ENCODE results near the gene ADAP2.

The ADAP2 gene

DNA sequence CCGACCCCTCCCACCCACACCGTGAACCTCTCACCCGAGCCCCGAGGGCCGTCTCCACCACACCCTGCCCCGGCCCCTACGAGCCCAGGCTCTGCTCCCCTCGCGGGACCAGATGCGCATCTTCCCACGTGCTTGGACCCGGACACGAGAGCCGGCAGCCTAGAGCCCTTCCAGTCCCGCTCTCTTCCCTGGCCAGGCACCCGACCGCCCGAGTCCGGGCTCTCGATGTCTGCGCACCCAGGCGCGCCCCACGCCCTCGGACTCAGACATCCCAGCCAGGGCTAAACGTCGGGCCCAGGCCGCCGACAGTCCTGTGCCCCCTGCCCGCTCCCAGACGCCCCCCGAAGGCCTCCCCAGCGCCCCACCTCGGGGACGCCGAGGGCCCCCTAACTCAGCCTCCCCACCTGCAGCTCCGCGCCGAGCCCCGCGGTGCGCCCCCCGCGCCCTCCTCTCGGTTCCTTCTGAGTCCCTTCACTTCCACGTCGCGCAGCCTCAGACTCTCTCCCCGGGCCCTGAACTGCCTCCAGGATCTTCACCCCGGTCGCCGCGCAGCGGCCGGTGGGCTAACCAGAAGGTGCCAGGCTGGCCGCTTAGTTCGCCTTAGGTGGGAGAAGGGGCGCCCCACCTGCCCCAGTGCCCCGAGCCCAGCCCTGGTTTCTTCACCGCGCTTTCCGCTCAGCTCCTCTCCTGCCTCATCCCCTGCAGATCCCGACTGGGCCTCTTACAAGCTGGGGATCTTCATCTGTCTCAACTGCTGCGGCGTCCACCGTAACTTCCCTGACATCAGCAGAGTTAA lies 688 bp downstream of the ADAP2 start:
- TF ChIP-seq GATA2 (IDR thresholded peaks at IDR 0.05; ENCODE audit: low read depth, low read length) (no peak), GATA3 (IDR thresholded peaks at IDR 0.05; ENCODE audit: low read depth, low read length) (no peak)

GRCh38 chr17:30924341-30924740 lies 2.6 kb downstream of the ADAP2 start:
- TF ChIP-seq GATA3 (IDR thresholded peaks at IDR 0.05; ENCODE audit: low read depth, low read length) (no peak), GATA2 (IDR thresholded peaks at IDR 0.05; ENCODE audit: low read depth, low read length) (no peak)

DNA sequence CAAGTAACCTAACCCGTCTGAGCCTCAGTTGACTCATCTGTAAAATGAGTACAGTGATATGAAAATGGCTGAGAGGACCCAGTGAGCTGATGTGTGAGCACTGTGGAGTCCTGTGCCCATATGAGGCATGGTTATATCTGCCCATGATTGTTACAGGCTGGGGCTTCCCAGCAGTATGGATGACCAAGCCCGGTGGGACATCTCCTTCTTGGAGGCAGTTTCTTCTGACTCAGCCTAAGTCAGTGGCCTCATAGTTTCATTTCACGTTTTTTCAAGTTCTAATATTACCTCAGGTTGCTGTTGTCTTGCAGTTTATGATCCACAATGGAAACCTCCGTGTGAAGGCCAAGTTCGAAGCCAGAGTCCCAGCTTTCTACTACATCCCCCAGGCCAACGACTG lies 4.8 kb downstream of the ADAP2 start:
- no peak for TF ChIP-seq GATA3 (IDR thresholded peaks at IDR 0.05; ENCODE audit: low read depth, low read length)
- no peak for TF ChIP-seq GATA2 (IDR thresholded peaks at IDR 0.05; ENCODE audit: low read depth, low read length)

DNA sequence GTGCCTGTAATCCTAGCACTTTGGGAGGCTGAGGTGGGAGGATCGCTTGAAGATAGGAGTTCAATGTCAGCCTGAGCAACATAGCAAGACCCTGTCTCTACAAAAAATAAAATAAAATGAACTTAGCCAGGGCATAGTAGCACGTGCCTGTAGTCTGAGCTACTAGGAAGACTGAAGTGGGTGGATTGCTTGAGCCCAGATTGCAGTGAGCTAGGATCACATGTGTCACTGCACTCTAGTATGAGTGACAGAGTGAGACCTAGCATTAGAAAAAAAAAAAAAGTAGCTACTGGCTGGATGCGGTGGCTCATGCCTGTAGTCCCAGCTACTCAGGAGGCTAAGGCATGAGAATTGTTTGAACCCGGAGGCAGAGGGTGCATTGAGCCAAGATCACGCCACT lies 6.0 kb downstream of the ADAP2 start:
- TF ChIP-seq GATA3 (IDR thresholded peaks at IDR 0.05; ENCODE audit: low read depth, low read length) (no peak), GATA2 (IDR thresholded peaks at IDR 0.05; ENCODE audit: low read depth, low read length) (no peak)

DNA sequence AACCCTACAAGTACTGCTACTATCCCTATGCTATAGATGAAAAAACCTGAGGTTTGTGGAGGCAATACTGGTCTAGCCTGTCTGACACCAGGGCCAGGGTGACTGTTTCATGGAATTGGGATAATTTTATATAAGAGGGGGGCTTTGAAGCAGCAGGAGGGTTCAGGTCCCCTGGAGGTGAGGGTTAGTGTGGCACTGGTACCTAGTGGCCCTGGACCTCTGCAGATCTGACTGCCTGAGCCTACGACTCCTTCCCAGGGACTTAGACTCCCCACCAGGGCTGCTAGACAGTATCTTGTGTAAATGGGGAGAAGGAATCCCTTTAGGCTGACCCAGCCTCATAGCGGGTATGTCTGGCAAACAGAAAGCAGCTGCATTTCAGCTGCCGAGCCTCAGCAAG lies 6.8 kb downstream of the ADAP2 start:
- TF ChIP-seq GATA3 (IDR thresholded peaks at IDR 0.05; ENCODE audit: low read depth, low read length) (no peak), GATA2 (IDR thresholded peaks at IDR 0.05; ENCODE audit: low read depth, low read length) (no peak)

DNA sequence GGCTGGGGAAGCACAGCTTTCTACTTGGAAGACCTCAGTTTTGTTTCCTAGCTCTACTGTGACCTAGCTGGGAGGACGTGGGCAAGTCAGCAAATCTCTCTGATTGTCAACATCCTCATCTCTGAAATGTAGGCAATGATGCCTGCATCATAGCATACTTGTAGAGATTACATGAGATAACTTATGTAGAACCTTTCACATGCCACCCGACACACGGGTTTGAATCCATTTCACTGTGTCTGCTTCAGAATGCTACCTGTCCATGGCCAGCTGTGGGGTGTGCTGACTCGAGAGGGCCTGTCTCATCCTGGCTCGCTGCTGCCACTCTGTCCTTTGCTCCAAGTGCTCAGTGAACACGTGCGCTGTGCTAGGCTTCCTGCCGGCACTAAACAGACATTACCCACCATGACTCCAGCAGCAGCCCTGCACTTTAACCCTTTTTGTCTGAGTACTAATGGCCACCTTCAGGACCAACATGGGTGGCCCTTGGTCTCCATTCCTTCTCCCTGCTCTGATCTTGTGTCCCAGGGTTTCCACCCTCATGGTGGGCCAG lies 7.4 kb downstream of the ADAP2 start:
- no peak for TF ChIP-seq GATA2 (IDR thresholded peaks at IDR 0.05; ENCODE audit: low read depth, low read length)
- TF ChIP-seq GATA3 (IDR thresholded peaks at IDR 0.05; ENCODE audit: low read depth, low read length), result no peak

DNA sequence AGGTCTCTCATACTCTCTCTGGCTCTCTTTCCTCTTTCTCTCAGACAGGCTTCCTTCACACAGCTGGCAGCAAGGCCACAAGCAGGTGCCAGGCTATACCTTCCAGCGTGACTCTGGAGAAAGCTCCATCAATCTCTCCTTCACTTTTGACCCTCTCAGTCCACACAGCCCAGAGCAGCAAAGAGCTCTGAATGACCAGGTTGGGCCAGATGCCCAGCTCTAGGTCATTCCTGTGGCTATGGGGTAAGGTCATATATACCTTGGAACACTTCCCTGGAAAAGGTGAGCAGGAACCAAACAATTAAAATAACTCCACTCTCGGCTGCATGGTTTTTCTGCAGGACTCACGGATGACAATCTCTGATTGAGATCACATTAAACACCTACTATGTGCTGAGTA lies 8.8 kb downstream of the ADAP2 start:
- TF ChIP-seq GATA2 (IDR thresholded peaks at IDR 0.05; ENCODE audit: low read depth, low read length) (no peak), GATA3 (IDR thresholded peaks at IDR 0.05; ENCODE audit: low read depth, low read length) (no peak)

- no peak for TF ChIP-seq GATA2 (IDR thresholded peaks at IDR 0.05; ENCODE audit: low read depth, low read length)
- TF ChIP-seq GATA3 (IDR thresholded peaks at IDR 0.05; ENCODE audit: low read depth, low read length), result no peak
Measured at GRCh38 chr17:30933966-30934365, 12.2 kb downstream of the ADAP2 start.

DNA sequence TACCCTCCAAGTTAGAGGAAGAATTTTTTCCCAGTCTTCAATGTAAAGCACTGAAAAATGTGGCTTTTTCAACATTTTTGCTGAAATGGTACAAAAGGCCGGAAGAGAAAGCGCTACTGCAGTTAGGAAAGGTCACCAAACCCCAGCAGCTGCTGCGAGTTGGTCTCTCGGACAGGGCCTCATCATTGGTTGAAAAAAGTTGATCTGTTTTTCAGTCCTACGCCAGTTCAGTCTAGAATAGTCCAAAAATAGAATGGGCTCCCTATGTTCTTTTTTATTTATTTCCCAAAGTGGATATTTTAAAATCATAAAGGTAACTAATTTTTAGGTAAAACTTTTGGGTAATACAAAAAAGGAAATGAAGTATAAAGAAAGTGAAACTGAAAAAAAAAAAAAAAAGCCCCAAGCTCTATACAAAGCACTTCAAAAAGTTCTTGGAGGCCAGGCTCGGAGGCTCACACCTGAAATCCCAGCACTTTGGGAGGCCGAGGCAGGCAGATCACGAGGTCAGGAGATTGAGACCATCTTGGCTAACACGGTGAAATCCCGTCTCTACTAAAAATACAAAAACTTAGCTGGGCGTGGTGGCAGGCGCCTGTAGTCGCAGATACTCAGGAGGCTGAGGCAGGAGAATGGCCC lies 17.4 kb downstream of the ADAP2 start:
- TF ChIP-seq GATA3 (IDR thresholded peaks at IDR 0.05; ENCODE audit: low read depth, low read length) (no peak), GATA2 (IDR thresholded peaks at IDR 0.05; ENCODE audit: low read depth, low read length) (no peak)

DNA sequence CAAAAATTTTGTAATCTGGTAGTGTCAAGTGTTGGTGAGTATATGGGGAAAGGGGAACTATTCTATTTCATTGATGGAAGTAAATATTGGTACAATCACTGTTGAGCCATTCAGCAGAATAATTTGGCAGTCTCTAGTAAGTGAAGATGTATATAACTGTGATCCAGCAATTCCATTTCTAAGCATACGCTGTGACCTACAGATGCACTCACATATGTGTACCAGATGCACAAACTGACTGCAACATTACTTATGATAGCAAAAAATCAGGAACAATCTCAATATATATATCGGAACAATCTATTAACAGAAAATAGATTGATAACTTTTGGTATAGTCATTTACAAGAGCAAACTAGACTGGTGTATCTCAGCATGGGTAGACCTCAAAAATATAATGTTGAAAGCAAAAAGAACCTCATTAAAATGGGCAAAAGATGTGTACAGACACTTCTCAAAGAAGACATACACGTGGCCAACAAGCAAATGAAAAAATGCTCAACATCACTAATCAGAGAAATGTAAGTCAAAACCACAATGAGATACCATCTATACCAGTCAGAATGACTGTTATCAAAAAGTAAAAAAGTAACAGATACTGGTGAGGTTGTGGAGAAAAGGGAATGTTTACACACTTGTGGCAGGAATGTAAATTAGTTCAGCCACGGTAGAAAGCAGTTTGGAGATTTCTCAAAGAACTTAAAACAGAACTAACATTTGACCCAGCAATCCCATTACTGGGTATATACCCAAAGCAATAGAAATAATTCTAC lies 20.7 kb downstream of the ADAP2 start:
- TF ChIP-seq GATA2 (IDR thresholded peaks at IDR 0.05; ENCODE audit: low read depth, low read length) (no peak), GATA3 (IDR thresholded peaks at IDR 0.05; ENCODE audit: low read depth, low read length) (no peak)

GRCh38 chr17:30947796-30948195 lies 26.1 kb downstream of the ADAP2 start:
- TF ChIP-seq GATA3 (IDR thresholded peaks at IDR 0.05; ENCODE audit: low read depth, low read length) (no peak), GATA2 (IDR thresholded peaks at IDR 0.05; ENCODE audit: low read depth, low read length) (no peak)

- TF ChIP-seq GATA3 (IDR thresholded peaks at IDR 0.05; ENCODE audit: low read depth, low read length), result no peak
- no peak for TF ChIP-seq GATA2 (IDR thresholded peaks at IDR 0.05; ENCODE audit: low read depth, low read length)
Measured at GRCh38 chr17:30950189-30950588, 28.4 kb downstream of the ADAP2 start.

DNA sequence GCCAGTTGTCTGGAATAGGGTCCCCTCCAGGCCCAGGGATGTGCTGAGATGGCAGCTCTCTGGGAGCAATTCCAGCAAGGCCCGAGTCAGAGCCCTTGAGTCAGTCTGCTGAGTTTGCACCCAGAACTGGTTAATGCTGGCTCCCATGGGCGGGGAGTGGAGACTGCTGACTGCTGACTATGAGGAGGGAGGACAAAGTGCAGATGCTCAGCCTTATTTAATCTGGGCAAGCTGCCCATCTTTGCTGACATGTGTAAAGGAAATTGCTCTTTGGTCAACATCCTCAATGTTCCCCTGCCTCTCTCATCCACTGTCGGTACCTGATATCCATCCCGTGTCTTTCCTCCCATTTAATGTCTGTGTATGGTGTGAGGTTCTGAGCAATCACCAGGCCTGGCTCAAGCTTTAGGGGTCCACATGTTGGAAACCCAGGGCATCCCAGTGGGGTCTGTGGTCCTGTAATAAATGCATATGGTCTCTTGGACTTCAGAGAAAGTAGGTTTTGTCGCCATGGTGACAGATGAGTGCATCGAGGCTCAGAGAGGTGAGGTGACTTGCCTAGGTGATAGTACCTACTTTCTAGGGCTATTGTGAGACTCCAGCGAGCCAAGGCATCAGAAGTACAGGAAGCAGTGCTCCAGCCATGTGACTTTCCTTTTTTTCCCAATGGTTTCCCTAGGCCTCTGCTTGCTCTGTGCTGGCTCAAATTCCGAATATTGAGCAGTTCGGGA lies 29.1 kb downstream of the ADAP2 start:
- TF ChIP-seq GATA2 (IDR thresholded peaks at IDR 0.05; ENCODE audit: low read depth, low read length), result peak; percentile 59
- no peak for TF ChIP-seq GATA3 (IDR thresholded peaks at IDR 0.05; ENCODE audit: low read depth, low read length)
